HCT116 (cell line): ENCODE results near the gene NOXRED1. TPM values are rescaled to one million over a fixed set of nuclear protein-coding genes. Genes with fewer than 3 reads are reported as not detected.

Source experiments
- ATAC-seq: fragments of 200-7000 bp; cut with Tn5 transposase; 2 replicates; pipeline ENCODE4 v1.9.1; 2020; ENCODE audit warnings: mild to moderate bottlenecking, moderate library complexity
- BruUV-seq: library from RNA; stranded (reverse); fragments of 400-500 nt; replicated peaks from 2 replicates; lab custom pipeline; 2021; lab: Mats Ljungman, UMichigan
- CTCF ChIA-PET: fragments of 300-600 bp; sonication (Branson Sonifier 250); formaldehyde crosslinking; loops from one replicate; lab custom pipeline; 2021; ENCODE audit warnings: antibody characterized with exemption; lab: Charles Lee
- POLR2A ChIA-PET: fragments of 300-600, 350-600 bp; sonication (Branson Sonifier 250); formaldehyde crosslinking; loops from one replicate; lab custom pipeline; 2021; ENCODE audit warnings: antibody characterized with exemption; lab: Charles Lee
- RAD21 ChIA-PET, 2 experiments: fragments of 300-600 bp; sonication (Branson Sonifier 250); formaldehyde crosslinking; loops; one replicate each; lab custom pipeline; 2023; ENCODE audit warnings: low total read pairs in 2 of 2; ENCODE audit not compliant: uncharacterized antibody in 2 of 2, unreplicated experiment in 2 of 2, low non-redundant PET in 1 of 2; lab: Charles Lee
- DNase-seq: peaks from one replicate; pipeline ENCODE4 v3.0.0-alpha.2; 2010; ENCODE audit warnings: low read depth, low spot score
- H2AFZ ChIP-seq: fragments of 200-600 bp; shearing (Covaris generic), sonication (generic); 2 replicates; pipeline ENCODE4 v1.6.1; 2017; ENCODE audit warnings: low read depth, mixed run types, mixed read lengths, antibody characterized with exemption, low read length; ENCODE audit not compliant: poor library complexity, severe bottlenecking
- H3K27ac ChIP-seq: 2 replicates; pipeline ENCODE4 v1.5.1; 2012; ENCODE audit warnings: low read depth, low read length
- H3K27me3 ChIP-seq: fragments of 200-600 bp; sonication (generic); 2 replicates; pipeline ENCODE4 v1.6.1; 2016; ENCODE audit warnings: mixed run types, low read length, mixed read lengths; ENCODE audit not compliant: insufficient read depth
- H3K36me3 ChIP-seq, 2 experiments: fragments of 200-500 bp in 1 of 2; fragments of 200-600 bp in 1 of 2; sonication (Bioruptor generic) in 1 of 2; sonication (generic) in 1 of 2; 2 replicates each; pipeline versions ENCODE4 v1.5.1 to v1.6.1; 2014 to 2016; ENCODE audit warnings: low read length in 2 of 2, inconsistent platforms in 1 of 2, mixed read lengths in 1 of 2, mixed run types in 1 of 2; ENCODE audit not compliant: insufficient read depth in 2 of 2, control insufficient read depth in 1 of 2
- H3K4me1 ChIP-seq, 2 experiments: fragments of 200-600 bp in 1 of 2; sonication (generic) in 1 of 2; 2 replicates each; pipeline versions ENCODE4 v1.5.1 to v1.6.1; 2012 to 2017; ENCODE audit warnings: low read length in 2 of 2, inconsistent platforms in 1 of 2, mild to moderate bottlenecking in 1 of 2, mixed read lengths in 1 of 2, mixed run types in 1 of 2, moderate library complexity in 1 of 2; ENCODE audit not compliant: insufficient read depth in 2 of 2, control insufficient read depth in 1 of 2
- H3K4me2 ChIP-seq: fragments of 200-600 bp; sonication (generic); 2 replicates; pipeline ENCODE4 v1.6.1; 2017; ENCODE audit warnings: mixed run types, low read length, mixed read lengths
- H3K4me3 ChIP-seq, 2 experiments: fragments of 200-600 bp in 1 of 2; sonication (generic) in 1 of 2; replicated peaks in 1 of 2; 2 replicates each; pipeline ENCODE4 v1.5.1; 2011 to 2016; ENCODE audit warnings: low read length in 2 of 2, control low read depth in 1 of 2, low read depth in 1 of 2, mild to moderate bottlenecking in 1 of 2, mixed read lengths in 1 of 2, mixed run types in 1 of 2
- H3K79me2 ChIP-seq: fragments of 200-600 bp; sonication (generic); 2 replicates; pipeline ENCODE4 v1.6.1; 2017; ENCODE audit warnings: mild to moderate bottlenecking, mixed run types, low read length, moderate library complexity, mixed read lengths; ENCODE audit not compliant: insufficient read depth
- H3K9ac ChIP-seq: fragments of 200-600 bp; sonication (generic); 2 replicates; pipeline ENCODE4 v1.6.1; 2016; ENCODE audit warnings: low read length, mixed read lengths
- H3K9me2 ChIP-seq: fragments of 200-600 bp; sonication (generic), shearing (Covaris generic); 2 replicates; pipeline ENCODE4 v1.6.1; 2017; ENCODE audit warnings: mixed run types, mild to moderate bottlenecking, moderate library complexity; ENCODE audit not compliant: insufficient read depth
- H3K9me3 ChIP-seq, 2 experiments: fragments of 200-500 bp in 1 of 2; fragments of 200-600 bp in 1 of 2; sonication (Bioruptor generic) in 1 of 2; sonication (generic) in 1 of 2; 2 replicates each; pipeline ENCODE4 v1.6.1; 2014 to 2017; ENCODE audit warnings: low read length in 2 of 2, mixed read lengths in 2 of 2, inconsistent platforms in 1 of 2, low read depth in 1 of 2, mild to moderate bottlenecking in 1 of 2, mixed run types in 1 of 2, moderate library complexity in 1 of 2; ENCODE audit not compliant: control insufficient read depth in 1 of 2, insufficient read depth in 1 of 2
- H4K20me1 ChIP-seq: fragments of 200-600 bp; sonication (generic), shearing (Covaris generic); 2 replicates; pipeline ENCODE4 v1.6.1; 2017; ENCODE audit warnings: mixed run types, mild to moderate bottlenecking, moderate library complexity; ENCODE audit not compliant: insufficient read depth
- CEBPB ChIP-seq: IDR thresholded peaks from 2 replicates; pipeline ENCODE4 v1.6.1; 2012; ENCODE audit warnings: low read depth
- EGR1 ChIP-seq: IDR thresholded peaks from 2 replicates; pipeline ENCODE4 v1.6.1; 2012; ENCODE audit warnings: low read depth
- ELF1 ChIP-seq: IDR thresholded peaks from 2 replicates; pipeline ENCODE4 v1.6.1; 2012; ENCODE audit warnings: low read depth, borderline replicate concordance
- EZH2 ChIP-seq: fragments of 200-600 bp; sonication (generic); IDR thresholded peaks from 2 replicates; pipeline ENCODE4 v1.6.1; 2017; ENCODE audit warnings: antibody characterized with exemption, mixed run types
- EZH2phosphoT487 ChIP-seq: fragments of 200-600 bp; IDR thresholded peaks from 2 replicates; pipeline ENCODE4 v1.6.1; 2018; ENCODE audit warnings: antibody characterized with exemption, borderline replicate concordance
- JUND ChIP-seq: IDR thresholded peaks from 2 replicates; pipeline ENCODE4 v1.6.1; 2012
- POLR2A ChIP-seq: IDR thresholded peaks from 2 replicates; pipeline ENCODE4 v1.7.0; 2011; ENCODE audit warnings: borderline replicate concordance; ENCODE audit not compliant: insufficient read depth, insufficient read length; ENCODE audit errors: extremely low read depth
- SIN3A ChIP-seq: IDR thresholded peaks from 2 replicates; pipeline ENCODE4 v1.6.1; 2012; ENCODE audit warnings: low read depth
- SP1 ChIP-seq: IDR thresholded peaks from 2 replicates; pipeline ENCODE4 v1.6.1; 2012; ENCODE audit warnings: low read depth
- SRF ChIP-seq: IDR thresholded peaks from 2 replicates; pipeline ENCODE4 v1.6.1; 2012; ENCODE audit warnings: low read depth
- TCF7L2 ChIP-seq: IDR thresholded peaks from 2 replicates; pipeline ENCODE4 v1.7.0; 2011; ENCODE audit warnings: borderline replicate concordance, inconsistent platforms; ENCODE audit not compliant: insufficient read depth, insufficient read length; ENCODE audit errors: extremely low read depth
- ZFX ChIP-seq: fragments of 450-650 bp; IDR thresholded peaks from 2 replicates; pipeline ENCODE4 v1.6.1; 2017
- ZNF274 ChIP-seq: fragments of 200-500 bp; sonication (Bioruptor generic); IDR thresholded peaks from 2 replicates; pipeline ENCODE4 v1.6.1; 2014; ENCODE audit warnings: mild to moderate bottlenecking, low read depth, low read length, inconsistent platforms
- intact Hi-C: fragments of 100-400 bp; cut with micrococcal nuclease; formaldehyde crosslinking; loops from 2 replicates; pipeline ENCODE4 v1.10.0; 2022
- total RNA-seq: library from RNA; stranded (reverse); gene quantifications from one replicate; pipeline ENCODE4 v1.2.1, GENCODE V29; 2021; ENCODE audit not compliant: unreplicated experiment
- TF ChIP-seq, protein P1 (sequence below): IDR thresholded peaks from 2 replicates; pipeline ENCODE4 v1.6.1; 2011; ENCODE audit warnings: mild to moderate bottlenecking, low read length, moderate library complexity; ENCODE audit not compliant: insufficient replicate concordance; ENCODE audit errors: extremely low read depth
- TF ChIP-seq, protein P2 (sequence below), 3 experiments: fragments of 200-600 bp in 1 of 3; sonication (generic) in 1 of 3; IDR thresholded peaks in 2 of 3; conservative IDR thresholded peaks in 1 of 3; 2 replicates each; pipeline ENCODE4 v1.5.1; 2012 to 2017; ENCODE audit warnings: low read depth in 2 of 3, low read length in 2 of 3, antibody characterized with exemption in 1 of 3, borderline replicate concordance in 1 of 3, control low read depth in 1 of 3, mild to moderate bottlenecking in 1 of 3, mixed read lengths in 1 of 3, mixed run types in 1 of 3, moderate library complexity in 1 of 3; ENCODE audit not compliant: insufficient read depth in 1 of 3
- TF ChIP-seq, protein P3 (sequence below): IDR thresholded peaks from 2 replicates; pipeline ENCODE4 v1.6.1; 2012; ENCODE audit warnings: low read depth

NOXRED1 gene
- total RNA-seq, 1 experiment from 2014 or later = 0.66 TPM

DNA sequence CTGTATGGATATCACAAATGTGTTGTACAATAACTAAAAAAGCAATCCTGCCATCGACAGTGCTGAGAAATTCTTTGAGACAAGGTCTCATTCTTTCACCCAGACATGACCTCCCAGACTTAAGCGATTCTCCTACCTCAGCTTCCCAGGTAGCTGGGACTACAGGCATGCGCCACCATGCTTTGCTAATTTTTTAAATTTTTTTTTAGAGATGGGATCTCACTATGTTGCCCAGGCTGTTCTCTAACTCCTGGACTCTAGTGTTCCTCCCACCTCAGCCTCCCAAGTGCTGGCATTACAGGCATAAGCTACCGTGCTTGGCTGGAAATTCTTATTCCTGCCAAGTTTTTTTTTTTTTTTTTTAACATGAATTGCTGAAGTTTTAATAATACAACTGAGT is 16.5 kb upstream of the NOXRED1 start:
- H3K4me1 ChIP-seq = no peaks in the 10 kb centered on the region
- TF ChIP-seq EGR1 (no peak), EZH2 (no peak), SRF (no peak), POLR2A (no peak), ELF1 (no peak), ZFX (no peak), EZH2phosphoT487 (no peak), SP1 (no peak), JUND (no peak), SIN3A (no peak), CEBPB (no peak), ZNF274 (no peak), TCF7L2 (no peak)
- TF ChIP-seq, protein P1, sequence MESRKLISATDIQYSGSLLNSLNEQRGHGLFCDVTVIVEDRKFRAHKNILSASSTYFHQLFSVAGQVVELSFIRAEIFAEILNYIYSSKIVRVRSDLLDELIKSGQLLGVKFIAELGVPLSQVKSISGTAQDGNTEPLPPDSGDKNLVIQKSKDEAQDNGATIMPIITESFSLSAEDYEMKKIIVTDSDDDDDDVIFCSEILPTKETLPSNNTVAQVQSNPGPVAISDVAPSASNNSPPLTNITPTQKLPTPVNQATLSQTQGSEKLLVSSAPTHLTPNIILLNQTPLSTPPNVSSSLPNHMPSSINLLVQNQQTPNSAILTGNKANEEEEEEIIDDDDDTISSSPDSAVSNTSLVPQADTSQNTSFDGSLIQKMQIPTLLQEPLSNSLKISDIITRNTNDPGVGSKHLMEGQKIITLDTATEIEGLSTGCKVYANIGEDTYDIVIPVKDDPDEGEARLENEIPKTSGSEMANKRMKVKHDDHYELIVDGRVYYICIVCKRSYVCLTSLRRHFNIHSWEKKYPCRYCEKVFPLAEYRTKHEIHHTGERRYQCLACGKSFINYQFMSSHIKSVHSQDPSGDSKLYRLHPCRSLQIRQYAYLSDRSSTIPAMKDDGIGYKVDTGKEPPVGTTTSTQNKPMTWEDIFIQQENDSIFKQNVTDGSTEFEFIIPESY = no peak
- TF ChIP-seq, protein P2, sequence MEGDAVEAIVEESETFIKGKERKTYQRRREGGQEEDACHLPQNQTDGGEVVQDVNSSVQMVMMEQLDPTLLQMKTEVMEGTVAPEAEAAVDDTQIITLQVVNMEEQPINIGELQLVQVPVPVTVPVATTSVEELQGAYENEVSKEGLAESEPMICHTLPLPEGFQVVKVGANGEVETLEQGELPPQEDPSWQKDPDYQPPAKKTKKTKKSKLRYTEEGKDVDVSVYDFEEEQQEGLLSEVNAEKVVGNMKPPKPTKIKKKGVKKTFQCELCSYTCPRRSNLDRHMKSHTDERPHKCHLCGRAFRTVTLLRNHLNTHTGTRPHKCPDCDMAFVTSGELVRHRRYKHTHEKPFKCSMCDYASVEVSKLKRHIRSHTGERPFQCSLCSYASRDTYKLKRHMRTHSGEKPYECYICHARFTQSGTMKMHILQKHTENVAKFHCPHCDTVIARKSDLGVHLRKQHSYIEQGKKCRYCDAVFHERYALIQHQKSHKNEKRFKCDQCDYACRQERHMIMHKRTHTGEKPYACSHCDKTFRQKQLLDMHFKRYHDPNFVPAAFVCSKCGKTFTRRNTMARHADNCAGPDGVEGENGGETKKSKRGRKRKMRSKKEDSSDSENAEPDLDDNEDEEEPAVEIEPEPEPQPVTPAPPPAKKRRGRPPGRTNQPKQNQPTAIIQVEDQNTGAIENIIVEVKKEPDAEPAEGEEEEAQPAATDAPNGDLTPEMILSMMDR (IDR thresholded peaks at IDR 0.05 in 2 of 3, conservative IDR thresholded peaks at IDR 0.05 in 1 of 3; ENCODE audit: borderline replicate concordance in 1 of 3, insufficient read depth in 1 of 3, low read depth in 2 of 3, low read length in 2 of 3) = no peak
- TF ChIP-seq, protein P3, sequence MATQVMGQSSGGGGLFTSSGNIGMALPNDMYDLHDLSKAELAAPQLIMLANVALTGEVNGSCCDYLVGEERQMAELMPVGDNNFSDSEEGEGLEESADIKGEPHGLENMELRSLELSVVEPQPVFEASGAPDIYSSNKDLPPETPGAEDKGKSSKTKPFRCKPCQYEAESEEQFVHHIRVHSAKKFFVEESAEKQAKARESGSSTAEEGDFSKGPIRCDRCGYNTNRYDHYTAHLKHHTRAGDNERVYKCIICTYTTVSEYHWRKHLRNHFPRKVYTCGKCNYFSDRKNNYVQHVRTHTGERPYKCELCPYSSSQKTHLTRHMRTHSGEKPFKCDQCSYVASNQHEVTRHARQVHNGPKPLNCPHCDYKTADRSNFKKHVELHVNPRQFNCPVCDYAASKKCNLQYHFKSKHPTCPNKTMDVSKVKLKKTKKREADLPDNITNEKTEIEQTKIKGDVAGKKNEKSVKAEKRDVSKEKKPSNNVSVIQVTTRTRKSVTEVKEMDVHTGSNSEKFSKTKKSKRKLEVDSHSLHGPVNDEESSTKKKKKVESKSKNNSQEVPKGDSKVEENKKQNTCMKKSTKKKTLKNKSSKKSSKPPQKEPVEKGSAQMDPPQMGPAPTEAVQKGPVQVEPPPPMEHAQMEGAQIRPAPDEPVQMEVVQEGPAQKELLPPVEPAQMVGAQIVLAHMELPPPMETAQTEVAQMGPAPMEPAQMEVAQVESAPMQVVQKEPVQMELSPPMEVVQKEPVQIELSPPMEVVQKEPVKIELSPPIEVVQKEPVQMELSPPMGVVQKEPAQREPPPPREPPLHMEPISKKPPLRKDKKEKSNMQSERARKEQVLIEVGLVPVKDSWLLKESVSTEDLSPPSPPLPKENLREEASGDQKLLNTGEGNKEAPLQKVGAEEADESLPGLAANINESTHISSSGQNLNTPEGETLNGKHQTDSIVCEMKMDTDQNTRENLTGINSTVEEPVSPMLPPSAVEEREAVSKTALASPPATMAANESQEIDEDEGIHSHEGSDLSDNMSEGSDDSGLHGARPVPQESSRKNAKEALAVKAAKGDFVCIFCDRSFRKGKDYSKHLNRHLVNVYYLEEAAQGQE = no peak
- H3K9ac ChIP-seq = no peak overlapping the region
- H3K36me3 ChIP-seq = peaks cover 16 to 31% of the 10 kb centered on the region in 2 experiments; a peak in 3 of 4 replicates
- ATAC-seq (no peak), DNase-seq (no peak)
- no peaks in the 10 kb centered on the region for H3K9me2 ChIP-seq
- H3K4me2 ChIP-seq = no peak overlapping the region
- intact Hi-C loops = no loop called here
- ChIA-PET RAD21 (no interaction called here), POLR2A (no interaction called here), CTCF (no interaction called here)
- no TSS peak for BruUV-seq
- no peaks in the 10 kb centered on the region for H4K20me1 ChIP-seq
- no peaks in the 10 kb centered on the region for H3K79me2 ChIP-seq
- H2AFZ ChIP-seq = no peak overlapping the region
- no peaks in the 10 kb centered on the region for H3K9me3 ChIP-seq
- H3K4me3 ChIP-seq = no peak overlapping the region
- no peaks in the 10 kb centered on the region for H3K27me3 ChIP-seq
- no peak overlapping the region for H3K27ac ChIP-seq
